LoVo (cell line): ENCODE measurements around the gene CYP2W1.
A peak's percentile ranks its signal among the peaks of the same experiment; 100 is the strongest.
"Not testable (repeated sequence)": the region's sequence is repeated elsewhere in the genome, so short reads cannot be mapped to it uniquely, and the experiment has no call there.

Experiments used
- DNase-seq: peaks from one replicate; pipeline ENCODE4 v3.0.0-alpha.2; 2016; ENCODE audit warnings: low spot score

Gene CYP2W1

GRCh38 chr7:983004-983615 is at the start of gene CYP2W1:
Gene CYP2W1, plus strand, starts transcription at chr7:983181. Its CDS starts 31 bp downstream, at chr7:983212.
- DNase-seq, result no peak

- DNase-seq, result no peak
These were observed 48.4 kb upstream of the CYP2W1 start for GRCh38 chr7:934469-935163.

GRCh38 chr7:935164-935873 is 47.7 kb upstream of the CYP2W1 start:
- no peak for DNase-seq

- DNase-seq, result no peak
These were observed 47.1 kb upstream of the CYP2W1 start for GRCh38 chr7:935874-936385.

- DNase-seq, result peak; percentile 87
These were observed 46.5 kb upstream of the CYP2W1 start for GRCh38 chr7:936386-937054.

- no peak for DNase-seq
These were observed 45.0 kb upstream of the CYP2W1 start for GRCh38 chr7:937856-938484.

GRCh38 chr7:938546-939185 is 44.3 kb upstream of the CYP2W1 start:
- no peak for DNase-seq

GRCh38 chr7:939843-940242 is 43.1 kb upstream of the CYP2W1 start:
- no peak for DNase-seq

GRCh38 chr7:940599-941408 is 42.2 kb upstream of the CYP2W1 start:
- no peak for DNase-seq

GRCh38 chr7:943793-944192 is 39.2 kb upstream of the CYP2W1 start:
- not testable (repeated sequence) for DNase-seq

- no peak for DNase-seq
These were observed 38.2 kb upstream of the CYP2W1 start for GRCh38 chr7:944744-945143.

GRCh38 chr7:945147-945555 is 37.8 kb upstream of the CYP2W1 start:
- no peak for DNase-seq

GRCh38 chr7:945556-946255 is 37.3 kb upstream of the CYP2W1 start:
- peak; percentile 97 for DNase-seq

- DNase-seq, result peak; percentile 61
These were observed 36.6 kb upstream of the CYP2W1 start for GRCh38 chr7:946256-946996.

GRCh38 chr7:947391-948210 is 35.4 kb upstream of the CYP2W1 start:
- DNase-seq, result no peak

GRCh38 chr7:949021-949934 is 33.7 kb upstream of the CYP2W1 start:
- DNase-seq, result no peak

- no peak for DNase-seq
These were observed 31.0 kb upstream of the CYP2W1 start for GRCh38 chr7:951881-952547.
